Skeletal muscle cell (primary cell): ENCODE results near the gene RETREG1.
"Not testable (repeated sequence)": the region's sequence is repeated elsewhere in the genome, so short reads cannot be mapped to it uniquely, and the experiment has no call there.

Source experiments
- DNase-seq: peaks from one replicate; pipeline ENCODE4 v3.0.0-alpha.2; 2010; ENCODE audit warnings: low read depth
- H3K4me3 ChIP-seq: 2 replicates; pipeline ENCODE4 v1.5.1; 2011; ENCODE audit warnings: low read depth, mild to moderate bottlenecking, control low read depth, low read length, moderate library complexity

Gene RETREG1

DNA sequence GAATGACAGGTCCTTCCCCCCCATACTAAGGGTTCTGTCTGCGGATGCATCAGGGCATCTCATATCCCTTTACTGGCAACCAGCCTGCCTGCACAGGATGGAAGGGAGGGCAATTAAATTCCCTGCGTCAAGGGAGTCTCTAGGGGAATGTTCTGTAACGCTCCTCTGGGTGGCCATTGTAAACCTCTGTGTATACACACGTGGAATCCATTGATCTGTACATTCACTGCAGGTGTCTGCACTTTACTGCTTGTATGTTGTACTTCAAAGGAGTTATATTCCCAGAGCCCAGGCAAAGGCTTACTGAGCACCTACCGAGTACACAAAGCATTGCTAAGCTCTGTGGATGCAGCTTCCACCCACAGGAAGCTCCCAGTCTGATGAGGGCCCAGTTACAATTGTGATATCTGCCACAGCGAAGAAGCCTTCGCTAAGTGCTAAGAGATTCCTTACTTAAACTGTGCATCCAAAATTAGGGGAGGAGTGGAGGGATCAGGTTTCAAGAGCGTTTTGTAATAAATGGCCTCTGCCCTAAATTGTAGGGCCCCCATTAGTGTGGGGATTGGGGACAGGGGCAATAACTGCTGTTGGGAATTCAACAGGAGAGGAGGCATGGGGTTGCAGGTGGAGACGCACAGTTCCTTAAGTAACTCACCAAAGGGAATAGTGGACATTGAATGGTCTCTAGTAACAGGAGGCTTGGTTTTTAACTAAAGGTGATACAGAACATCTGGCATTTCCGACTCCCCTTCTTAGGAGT lies 1.5 kb upstream of the RETREG1 start:
- no peak overlapping the region for H3K4me3 ChIP-seq
- no peak for DNase-seq

DNA sequence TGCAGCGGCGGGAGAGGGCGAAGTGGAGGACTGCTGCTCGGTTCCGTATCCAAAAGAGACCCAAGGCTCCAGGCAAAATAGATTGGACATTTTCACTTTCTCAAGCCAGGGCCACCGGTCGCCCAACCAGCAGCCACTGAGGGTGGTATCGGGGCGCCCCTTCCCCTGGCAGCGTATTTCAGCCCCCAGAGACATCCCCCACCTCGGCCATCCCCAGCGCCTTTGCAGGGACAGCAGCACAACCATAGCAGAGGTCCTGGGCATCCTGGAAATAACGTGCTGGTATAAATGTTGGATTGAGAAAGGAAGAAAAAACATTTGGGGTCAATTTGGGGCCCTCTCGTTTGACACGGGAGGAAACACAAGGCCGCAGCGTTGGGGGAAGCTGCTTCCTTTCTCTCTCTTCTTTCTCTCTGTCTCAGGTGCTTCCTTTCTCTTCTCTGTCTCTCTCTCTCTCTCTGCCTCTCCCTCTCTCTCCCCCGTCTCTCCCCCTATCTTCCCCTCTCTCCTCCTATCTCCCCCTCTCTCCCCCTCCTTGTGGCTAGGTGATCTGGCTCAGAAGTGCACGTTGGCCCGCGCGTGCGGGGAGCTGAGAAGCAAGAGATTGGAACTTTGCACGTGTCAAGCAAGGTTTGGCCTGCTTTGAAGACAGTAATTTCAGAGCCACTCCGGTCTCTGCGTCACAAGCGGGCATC lies 624 bp upstream of the RETREG1 start:
- H3K4me3 ChIP-seq = peak overlapping the region; percentile 52
- no peak for DNase-seq

DNA sequence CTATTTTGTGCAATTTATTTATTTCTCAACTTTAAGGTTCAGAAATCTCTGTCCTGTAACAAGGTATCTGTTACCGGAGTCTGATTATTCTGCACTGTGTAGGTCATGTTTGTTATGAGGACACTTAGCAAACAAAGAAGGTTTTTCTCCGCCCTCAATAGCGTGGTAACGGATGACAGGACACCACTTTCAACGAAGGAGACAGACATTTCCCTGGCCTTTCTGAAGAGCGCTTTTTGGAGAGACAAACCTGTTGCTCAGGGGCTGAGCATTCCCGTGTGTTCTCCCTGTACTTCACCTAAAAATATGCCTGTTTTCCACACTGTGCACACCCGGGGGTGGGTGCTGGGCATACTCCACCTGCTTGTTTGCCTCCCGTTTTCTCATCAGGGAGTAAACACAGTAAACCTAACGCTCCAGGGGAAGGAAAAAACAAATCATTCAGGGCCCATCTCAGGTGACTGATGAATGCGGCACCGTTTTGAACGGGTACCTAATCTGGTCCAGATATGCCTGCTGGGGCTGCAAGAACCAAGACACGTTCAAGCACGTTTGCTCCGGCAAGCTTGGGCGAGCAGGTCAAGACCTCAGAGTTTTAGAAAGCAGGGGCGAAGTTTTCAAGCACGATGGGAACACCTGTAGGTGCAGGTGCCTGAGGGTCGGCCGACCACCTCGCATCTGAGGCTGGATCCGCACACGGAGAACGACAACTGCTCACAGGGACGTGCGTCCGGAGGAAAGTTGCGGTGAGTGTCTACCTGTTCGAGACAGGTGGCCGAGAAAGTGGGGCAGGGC lies 859 bp downstream of the RETREG1 start:
- peak overlapping the region; percentile 52 for H3K4me3 ChIP-seq
- DNase-seq = no peak

- H3K4me3 ChIP-seq = no peak overlapping the region
- DNase-seq = no peak
Measured at GRCh38 chr5:16612007-16612406, 4.8 kb downstream of the RETREG1 start.

GRCh38 chr5:16610896-16611295 lies 5.9 kb downstream of the RETREG1 start:
- not testable (repeated sequence) for H3K4me3 ChIP-seq, DNase-seq

DNA sequence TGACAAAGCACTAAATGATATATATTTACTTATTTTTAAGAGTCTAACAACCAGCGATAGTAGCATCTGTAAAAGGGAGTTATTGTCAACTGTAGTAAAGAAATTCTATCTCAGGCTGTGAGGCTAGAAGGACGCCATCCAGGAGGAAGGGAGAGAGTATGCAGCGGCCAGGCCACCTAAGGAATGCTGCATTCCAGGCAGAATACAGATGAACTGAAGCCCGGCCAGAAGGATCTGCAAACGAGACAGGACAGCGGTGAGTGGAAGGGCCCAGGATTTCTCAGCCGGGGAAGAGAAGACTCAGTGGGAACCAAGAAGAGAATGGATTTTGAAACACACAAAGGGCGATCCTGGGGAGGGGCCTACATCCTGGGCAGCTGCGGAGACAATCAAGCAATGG lies 7.4 kb downstream of the RETREG1 start:
- no peak for DNase-seq
- H3K4me3 ChIP-seq = no peak overlapping the region

DNA sequence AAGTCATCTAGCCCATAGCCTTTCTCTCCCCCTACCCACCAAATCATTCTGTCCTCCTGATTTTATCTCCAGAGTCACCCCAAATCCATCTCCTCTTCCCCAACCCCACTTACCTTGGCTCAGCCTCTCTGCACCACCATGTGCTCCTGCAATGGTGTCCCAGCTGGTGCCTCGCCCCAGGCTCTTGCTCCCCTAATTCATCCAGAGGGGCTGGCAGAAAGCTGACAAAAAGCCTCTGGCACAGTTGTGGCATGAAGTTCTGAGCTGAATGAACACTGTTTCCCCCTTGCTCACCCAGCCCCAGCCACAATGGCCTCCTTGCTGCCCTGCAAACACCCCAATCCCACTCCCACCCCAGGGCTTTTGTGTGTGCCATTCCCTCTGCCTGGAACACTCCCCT lies 10.2 kb downstream of the RETREG1 start:
- H3K4me3 ChIP-seq = no peak overlapping the region
- DNase-seq = no peak

- no peak overlapping the region for H3K4me3 ChIP-seq
- no peak for DNase-seq
Measured at GRCh38 chr5:16603701-16604100, 13.1 kb downstream of the RETREG1 start.

- DNase-seq = no peak
- no peak overlapping the region for H3K4me3 ChIP-seq
Measured at GRCh38 chr5:16603295-16603694, 13.5 kb downstream of the RETREG1 start.

- H3K4me3 ChIP-seq = no peak overlapping the region
- DNase-seq = no peak
Measured at GRCh38 chr5:16602182-16602581, 14.6 kb downstream of the RETREG1 start.

- DNase-seq = no peak
- no peak overlapping the region for H3K4me3 ChIP-seq
Measured at GRCh38 chr5:16600946-16601345, 15.9 kb downstream of the RETREG1 start.

GRCh38 chr5:16600397-16600796 lies 16.4 kb downstream of the RETREG1 start:
- H3K4me3 ChIP-seq = no peak overlapping the region
- peak; percentile 5 for DNase-seq

GRCh38 chr5:16597946-16598694 lies 18.7 kb downstream of the RETREG1 start:
- no peak overlapping the region for H3K4me3 ChIP-seq
- DNase-seq = no peak

DNA sequence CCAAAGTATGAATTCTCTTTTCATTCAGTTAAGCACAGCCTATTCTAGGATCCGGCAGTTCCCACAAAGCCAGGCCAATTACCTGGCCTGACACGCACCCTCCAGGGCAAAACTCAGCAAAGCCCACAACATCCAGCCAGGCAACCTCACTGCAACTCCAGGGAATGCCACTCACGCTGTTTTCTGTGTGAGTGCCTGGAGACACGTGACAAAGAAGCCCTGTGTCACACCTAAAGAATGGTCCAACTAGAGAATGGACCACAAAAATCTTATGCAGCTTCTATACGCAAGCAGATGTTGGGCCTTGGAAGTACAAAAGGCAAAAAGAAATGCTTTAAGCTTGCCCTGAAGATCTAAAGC lies 20.2 kb downstream of the RETREG1 start:
- no peak for DNase-seq
- H3K4me3 ChIP-seq = no peak overlapping the region

DNA sequence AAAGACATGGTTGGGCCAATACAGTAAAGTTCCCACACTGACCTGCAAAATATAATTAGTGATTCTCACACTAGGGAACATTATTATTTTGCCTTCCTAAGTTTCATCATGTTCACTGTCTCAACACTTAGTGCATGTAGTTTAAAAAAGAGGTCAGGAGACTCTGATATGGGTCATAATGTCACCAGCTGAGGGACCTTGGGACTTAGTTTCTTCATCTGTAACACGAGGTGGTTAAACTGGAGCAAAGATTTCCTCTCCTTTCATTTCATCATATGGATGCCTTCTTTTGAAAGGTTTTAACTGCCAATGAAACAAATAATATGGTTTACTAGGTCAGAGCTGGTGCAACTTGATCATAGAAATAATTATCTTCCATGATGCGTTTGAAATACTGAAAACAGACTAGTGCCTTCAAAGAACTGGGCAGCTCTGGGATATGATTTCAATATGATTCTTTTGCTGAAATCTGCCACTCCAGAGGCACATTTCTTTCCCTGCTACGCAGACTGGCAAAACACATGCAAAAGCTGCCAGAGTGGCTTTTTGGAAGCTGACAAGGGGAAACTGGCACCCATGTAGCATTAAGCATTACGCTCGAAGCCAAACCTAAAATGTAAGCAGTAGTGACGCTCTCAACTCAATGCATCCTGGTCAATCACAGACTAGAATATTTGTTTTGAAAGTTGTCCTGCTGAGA lies 20.8 kb downstream of the RETREG1 start:
- no peak overlapping the region for H3K4me3 ChIP-seq
- no peak for DNase-seq

DNA sequence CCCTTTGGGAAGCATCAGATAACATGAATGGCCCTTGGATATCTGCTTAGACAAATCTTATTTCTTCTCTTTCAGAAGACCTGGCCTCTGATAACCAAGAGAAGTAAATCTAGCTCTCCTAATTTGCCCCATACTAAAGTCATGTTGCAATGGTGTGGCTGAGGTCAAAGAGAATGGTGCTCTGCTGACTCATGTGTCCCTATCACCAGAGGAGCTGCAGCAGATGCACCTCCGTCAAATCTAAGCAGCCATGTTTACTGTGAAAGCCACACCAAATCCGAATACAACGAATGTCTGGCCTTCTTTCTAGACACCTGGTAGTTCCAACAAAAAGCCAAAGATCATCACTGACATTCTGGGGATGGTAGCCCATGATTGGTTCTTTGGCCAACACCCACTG lies 23.2 kb downstream of the RETREG1 start:
- no peak for DNase-seq
- no peak overlapping the region for H3K4me3 ChIP-seq

- no peak for DNase-seq
Measured at GRCh38 chr5:16593013-16593412, 23.8 kb downstream of the RETREG1 start.

DNA sequence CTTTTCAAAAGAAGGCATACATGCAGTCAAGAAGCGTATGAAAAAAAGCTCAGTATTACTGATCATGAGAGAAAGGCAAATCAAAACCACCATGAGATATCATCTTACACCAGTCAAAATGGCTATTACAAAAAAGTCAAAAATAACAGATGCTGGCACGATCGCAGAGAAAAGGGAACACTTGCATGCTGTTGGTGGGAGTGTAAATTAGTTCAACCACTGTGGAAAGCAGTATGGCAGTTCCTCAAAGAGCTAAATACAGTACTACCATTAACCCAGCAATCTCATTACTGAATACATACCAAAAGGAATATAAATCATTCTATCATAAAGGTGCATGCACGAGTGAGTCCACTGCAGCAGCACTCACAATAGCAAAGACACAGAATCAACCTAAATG lies 24.5 kb downstream of the RETREG1 start:
- DNase-seq = no peak
- H3K4me3 ChIP-seq = no peak overlapping the region

More at GRCh38 chr5:16593013-16593412, 23.8 kb downstream of the RETREG1 start:
- no peak overlapping the region for H3K4me3 ChIP-seq

DNA sequence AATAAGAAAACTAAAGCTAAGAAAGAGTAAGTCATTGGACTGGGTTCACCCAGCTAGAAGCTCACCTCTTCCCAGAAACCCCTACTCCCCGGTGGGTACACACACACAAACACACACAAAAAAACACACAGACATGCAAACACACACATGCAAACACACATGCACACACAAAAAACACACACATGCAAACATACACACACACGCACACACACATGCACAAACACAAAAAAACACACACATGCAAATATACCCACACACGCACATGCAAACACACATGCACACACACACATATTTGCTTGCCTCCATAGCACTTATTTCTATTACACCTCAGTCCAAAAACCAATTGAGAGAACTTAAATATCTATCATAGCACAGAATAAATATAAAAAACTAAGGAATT lies 26.1 kb downstream of the RETREG1 start:
- no peak overlapping the region for H3K4me3 ChIP-seq

More for the DNA sequence above, 26.1 kb downstream of the RETREG1 start:
- DNase-seq = no peak
